HG02938 (cell line): ENCODE data around the gene SLAMF6.

Source experiments
- ATAC-seq: cut with Tn5 transposase; IDR thresholded peaks from one replicate; pipeline ENCODE4 v1.9.1; 2021; ENCODE audit warnings: mild to moderate bottlenecking, moderate library complexity; ENCODE audit not compliant: unreplicated experiment

Gene SLAMF6

GRCh38 chr1:160437432-160438316 lies 85.4 kb downstream of the SLAMF6 start:
- peak; percentile 86 for ATAC-seq

GRCh38 chr1:160436966-160437365 lies 86.1 kb downstream of the SLAMF6 start:
- no peak for ATAC-seq
